ENCODE measurements around the gene TADA1. TPM values are rescaled to one million over a fixed set of nuclear protein-coding genes. Genes with fewer than 3 reads are reported as not detected.

Gene TADA1
- 10 to 100 TPM in 2 of 3 donors, 1 to 10 TPM in 1; 6.9 to 18.7 (median 14.1) TPM for total RNA-seq

GRCh38 chr1:166875734-166876539 is at the start of gene TADA1:
TSS of gene TADA1 (minus strand) at chr1:166876264. CDS start at chr1:166876233, 31 bp downstream.
- no peaks in the 10 kb centered on the region for H3K36me3 ChIP-seq
- H3K27ac ChIP-seq = peak within 1 kb of the TSS; percentile 91 to 94
- peak within 1 kb of the TSS; percentile 85 to 98 (median 89) for H3K4me3 ChIP-seq
- no peaks in the 10 kb centered on the region for H3K9me3 ChIP-seq
- intact Hi-C loops (cut with DNase I; ENCODE audit: low total_unique reads) = no loop called here
- no peaks in the 10 kb centered on the region for H3K27me3 ChIP-seq
- no peak for TF ChIP-seq POLR2A (IDR thresholded peaks at IDR 0.05)
- TF ChIP-seq POLR2AphosphoS5 (IDR thresholded peaks at IDR 0.05) = peak in 2 of 3 donors; percentile 48 to 74
- no peak for TF ChIP-seq CTCF (IDR thresholded peaks at IDR 0.05)
- DNase-seq (ENCODE audit: low spot score in 2 of 2) = peak; percentile 98 to 99
- H3K4me1 ChIP-seq = peaks cover 0 to 4% of the 10 kb centered on the region in 2 donors

- H3K9me3 ChIP-seq = no peaks in the 10 kb centered on the region
- TF ChIP-seq POLR2AphosphoS5 (IDR thresholded peaks at IDR 0.05) (no peak), POLR2A (IDR thresholded peaks at IDR 0.05) (no peak), CTCF (IDR thresholded peaks at IDR 0.05) (no peak)
- intact Hi-C loops (cut with DNase I; ENCODE audit: low total_unique reads) = no loop called here
- no peak overlapping the region for H3K27ac ChIP-seq
- H3K36me3 ChIP-seq = no peaks in the 10 kb centered on the region
- H3K4me3 ChIP-seq = no peak overlapping the region
- no peak for DNase-seq (ENCODE audit: low spot score in 2 of 2)
- no peaks in the 10 kb centered on the region for H3K4me1 ChIP-seq
- peaks cover 3 to 21% of the 10 kb centered on the region in 2 donors for H3K27me3 ChIP-seq
Observed at GRCh38 chr1:166924823-166925541, 48.9 kb upstream of the TADA1 start.

- Histone ChIP-seq H3K36me3 (no peaks in the 10 kb centered on the region), H3K4me3 (peak overlapping the region; percentile 22 to 63 (median 47)), H3K9me3 (no peaks in the 10 kb centered on the region), H3K27ac (no peak overlapping the region), H3K27me3 (peaks cover 3 to 34% of the 10 kb centered on the region in 2 donors), H3K4me1 (no peaks in the 10 kb centered on the region)
- TF ChIP-seq POLR2A (IDR thresholded peaks at IDR 0.05) (no peak), CTCF (IDR thresholded peaks at IDR 0.05) (no peak), POLR2AphosphoS5 (IDR thresholded peaks at IDR 0.05) (no peak)
- intact Hi-C loops (cut with DNase I; ENCODE audit: low total_unique reads) = no loop called here
- DNase-seq (ENCODE audit: low spot score in 2 of 2) = no peak
Observed at GRCh38 chr1:166920561-166921475, 44.8 kb upstream of the TADA1 start.

- Histone ChIP-seq H3K9me3 (no peaks in the 10 kb centered on the region), H3K4me1 (no peaks in the 10 kb centered on the region), H3K27me3 (peaks cover 3 to 34% of the 10 kb centered on the region in 2 donors), H3K27ac (no peak overlapping the region), H3K36me3 (no peaks in the 10 kb centered on the region), H3K4me3 (no peak overlapping the region)
- no peak for DNase-seq (ENCODE audit: low spot score in 2 of 2)
- intact Hi-C loops (cut with DNase I; ENCODE audit: low total_unique reads) = no loop called here
- TF ChIP-seq CTCF (IDR thresholded peaks at IDR 0.05) (no peak), POLR2A (IDR thresholded peaks at IDR 0.05) (no peak), POLR2AphosphoS5 (IDR thresholded peaks at IDR 0.05) (no peak)
Observed at GRCh38 chr1:166918956-166919316, 42.9 kb upstream of the TADA1 start.

All from breast epithelium (tissue), 4 donors.